Measurements from ENCODE around the gene CLDN2.

GRCh38 chrX:106954041-106954440 lies 33.8 kb downstream of the CLDN2 start:
- no peak for TF ChIP-seq CTCF (IDR thresholded peaks at IDR 0.05)
- no peak for TF ChIP-seq POLR2A (IDR thresholded peaks at IDR 0.05)
